Measurements from ENCODE around the gene PHF21B. TPM values are rescaled to one million over a fixed set of nuclear protein-coding genes. Genes with fewer than 3 reads are reported as not detected.

PHF21B gene
- total RNA-seq, 1 experiment from 2014 or later, result 5.9 TPM

GRCh38 chr22:45031629-45032403 lies 22.0 kb upstream of the PHF21B start:
- H2AFZ ChIP-seq (ENCODE audit: low read length), result no peak overlapping the region
- H3K9me3 ChIP-seq (ENCODE audit: low read length), result no peaks in the 10 kb centered on the region
- no peaks in the 10 kb centered on the region for H3K79me2 ChIP-seq (ENCODE audit: low read length)
- H3K27ac ChIP-seq (ENCODE audit: low read length), result no peak overlapping the region
- no peaks in the 10 kb centered on the region for H3K27me3 ChIP-seq (ENCODE audit: low read length)
- H3K4me2 ChIP-seq (ENCODE audit: low read depth, low read length, poor library complexity, severe bottlenecking), result no peak overlapping the region
- no peaks in the 10 kb centered on the region for H4K20me1 ChIP-seq (ENCODE audit: insufficient read depth, low read depth, low read length)
- no peaks in the 10 kb centered on the region for H3K4me1 ChIP-seq (ENCODE audit: low read length)
- H3K4me3 ChIP-seq (ENCODE audit: low read length), result no peak overlapping the region
- H3K9me2 ChIP-seq (replicated peaks; ENCODE audit: insufficient read depth, low read length), result no peaks in the 10 kb centered on the region
- no peak for DNase-seq
- no peaks in the 10 kb centered on the region for H3K36me3 ChIP-seq (ENCODE audit: insufficient read depth, low read length)
- H3K9ac ChIP-seq (ENCODE audit: low read length), result no peak overlapping the region

GRCh38 chr22:45029501-45029900 lies 19.7 kb upstream of the PHF21B start:
- no peak overlapping the region for H3K27ac ChIP-seq (ENCODE audit: low read length)
- H3K9me2 ChIP-seq (replicated peaks; ENCODE audit: insufficient read depth, low read length), result no peaks in the 10 kb centered on the region
- no peaks in the 10 kb centered on the region for H3K4me1 ChIP-seq (ENCODE audit: low read length)
- H3K9ac ChIP-seq (ENCODE audit: low read length), result no peak overlapping the region
- H3K27me3 ChIP-seq (ENCODE audit: low read length), result no peaks in the 10 kb centered on the region
- H3K4me3 ChIP-seq (ENCODE audit: low read length), result no peak overlapping the region
- H3K4me2 ChIP-seq (ENCODE audit: low read depth, low read length, poor library complexity, severe bottlenecking), result no peak overlapping the region
- H3K9me3 ChIP-seq (ENCODE audit: low read length), result no peaks in the 10 kb centered on the region
- H2AFZ ChIP-seq (ENCODE audit: low read length), result no peak overlapping the region
- H4K20me1 ChIP-seq (ENCODE audit: insufficient read depth, low read depth, low read length), result no peaks in the 10 kb centered on the region
- H3K79me2 ChIP-seq (ENCODE audit: low read length), result no peaks in the 10 kb centered on the region
- DNase-seq, result no peak
- no peaks in the 10 kb centered on the region for H3K36me3 ChIP-seq (ENCODE audit: insufficient read depth, low read length)

GRCh38 chr22:45026511-45026910 lies 16.7 kb upstream of the PHF21B start:
- Histone ChIP-seq H2AFZ (ENCODE audit: low read length) (no peak overlapping the region), H3K27ac (ENCODE audit: low read length) (no peak overlapping the region), H3K9me2 (replicated peaks; ENCODE audit: insufficient read depth, low read length) (no peaks in the 10 kb centered on the region), H3K4me3 (ENCODE audit: low read length) (no peak overlapping the region), H4K20me1 (ENCODE audit: insufficient read depth, low read depth, low read length) (no peaks in the 10 kb centered on the region), H3K36me3 (ENCODE audit: insufficient read depth, low read length) (no peaks in the 10 kb centered on the region), H3K4me1 (ENCODE audit: low read length) (no peaks in the 10 kb centered on the region), H3K4me2 (ENCODE audit: low read depth, low read length, poor library complexity, severe bottlenecking) (no peak overlapping the region), H3K27me3 (ENCODE audit: low read length) (no peaks in the 10 kb centered on the region), H3K9ac (ENCODE audit: low read length) (no peak overlapping the region), H3K79me2 (ENCODE audit: low read length) (no peaks in the 10 kb centered on the region), H3K9me3 (ENCODE audit: low read length) (no peaks in the 10 kb centered on the region)
- no peak for DNase-seq

- Histone ChIP-seq H3K27ac (ENCODE audit: low read length) (no peak overlapping the region), H3K9me3 (ENCODE audit: low read length) (no peaks in the 10 kb centered on the region), H4K20me1 (ENCODE audit: insufficient read depth, low read depth, low read length) (no peaks in the 10 kb centered on the region), H2AFZ (ENCODE audit: low read length) (no peak overlapping the region), H3K27me3 (ENCODE audit: low read length) (no peaks in the 10 kb centered on the region), H3K4me2 (ENCODE audit: low read depth, low read length, poor library complexity, severe bottlenecking) (no peak overlapping the region), H3K9ac (ENCODE audit: low read length) (no peak overlapping the region), H3K79me2 (ENCODE audit: low read length) (no peaks in the 10 kb centered on the region), H3K4me3 (ENCODE audit: low read length) (no peak overlapping the region), H3K9me2 (replicated peaks; ENCODE audit: insufficient read depth, low read length) (no peaks in the 10 kb centered on the region), H3K4me1 (ENCODE audit: low read length) (no peaks in the 10 kb centered on the region), H3K36me3 (ENCODE audit: insufficient read depth, low read length) (no peaks in the 10 kb centered on the region)
- no peak for DNase-seq
These were observed 13.6 kb upstream of the PHF21B start for GRCh38 chr22:45023431-45023830.

- Histone ChIP-seq H3K27ac (ENCODE audit: low read length) (no peak overlapping the region), H3K27me3 (ENCODE audit: low read length) (no peaks in the 10 kb centered on the region), H3K9ac (ENCODE audit: low read length) (no peak overlapping the region), H3K36me3 (ENCODE audit: insufficient read depth, low read length) (no peaks in the 10 kb centered on the region), H3K4me2 (ENCODE audit: low read depth, low read length, poor library complexity, severe bottlenecking) (no peak overlapping the region), H2AFZ (ENCODE audit: low read length) (no peak overlapping the region), H3K9me2 (replicated peaks; ENCODE audit: insufficient read depth, low read length) (no peaks in the 10 kb centered on the region), H3K4me1 (ENCODE audit: low read length) (no peaks in the 10 kb centered on the region), H4K20me1 (ENCODE audit: insufficient read depth, low read depth, low read length) (no peaks in the 10 kb centered on the region), H3K79me2 (ENCODE audit: low read length) (no peaks in the 10 kb centered on the region), H3K4me3 (ENCODE audit: low read length) (no peak overlapping the region), H3K9me3 (ENCODE audit: low read length) (no peaks in the 10 kb centered on the region)
- no peak for DNase-seq
These were observed 10.3 kb upstream of the PHF21B start for GRCh38 chr22:45019861-45020655.

- H4K20me1 ChIP-seq (ENCODE audit: insufficient read depth, low read depth, low read length), result no peaks in the 10 kb centered on the region
- H3K36me3 ChIP-seq (ENCODE audit: insufficient read depth, low read length), result no peaks in the 10 kb centered on the region
- H3K4me2 ChIP-seq (ENCODE audit: low read depth, low read length, poor library complexity, severe bottlenecking), result no peak overlapping the region
- H3K4me1 ChIP-seq (ENCODE audit: low read length), result peaks cover 7% of the 10 kb centered on the region
- no peaks in the 10 kb centered on the region for H3K9me3 ChIP-seq (ENCODE audit: low read length)
- no peak overlapping the region for H3K9ac ChIP-seq (ENCODE audit: low read length)
- H2AFZ ChIP-seq (ENCODE audit: low read length), result no peak overlapping the region
- H3K27ac ChIP-seq (ENCODE audit: low read length), result no peak overlapping the region
- no peaks in the 10 kb centered on the region for H3K79me2 ChIP-seq (ENCODE audit: low read length)
- H3K4me3 ChIP-seq (ENCODE audit: low read length), result no peak overlapping the region
- H3K9me2 ChIP-seq (replicated peaks; ENCODE audit: insufficient read depth, low read length), result no peaks in the 10 kb centered on the region
- H3K27me3 ChIP-seq (ENCODE audit: low read length), result no peaks in the 10 kb centered on the region
- DNase-seq, result no peak
These were observed 4.8 kb upstream of the PHF21B start for GRCh38 chr22:45014654-45015053.

GRCh38 chr22:45013138-45013537 lies 3.3 kb upstream of the PHF21B start:
- no peaks in the 10 kb centered on the region for H3K27me3 ChIP-seq (ENCODE audit: low read length)
- H3K4me2 ChIP-seq (ENCODE audit: low read depth, low read length, poor library complexity, severe bottlenecking), result no peak overlapping the region
- no peak overlapping the region for H3K9ac ChIP-seq (ENCODE audit: low read length)
- H3K27ac ChIP-seq (ENCODE audit: low read length), result no peak overlapping the region
- no peak overlapping the region for H3K4me3 ChIP-seq (ENCODE audit: low read length)
- H3K79me2 ChIP-seq (ENCODE audit: low read length), result peaks cover 10% of the 10 kb centered on the region
- no peaks in the 10 kb centered on the region for H3K36me3 ChIP-seq (ENCODE audit: insufficient read depth, low read length)
- no peaks in the 10 kb centered on the region for H3K9me2 ChIP-seq (replicated peaks; ENCODE audit: insufficient read depth, low read length)
- peaks cover 8% of the 10 kb centered on the region for H3K4me1 ChIP-seq (ENCODE audit: low read length)
- H3K9me3 ChIP-seq (ENCODE audit: low read length), result no peaks in the 10 kb centered on the region
- no peak overlapping the region for H2AFZ ChIP-seq (ENCODE audit: low read length)
- no peaks in the 10 kb centered on the region for H4K20me1 ChIP-seq (ENCODE audit: insufficient read depth, low read depth, low read length)
- peak; percentile 35 for DNase-seq

- Histone ChIP-seq H3K9me2 (replicated peaks; ENCODE audit: insufficient read depth, low read length) (no peaks in the 10 kb centered on the region), H3K79me2 (ENCODE audit: low read length) (peaks cover 20% of the 10 kb centered on the region), H3K36me3 (ENCODE audit: insufficient read depth, low read length) (no peaks in the 10 kb centered on the region), H3K4me3 (ENCODE audit: low read length) (peak overlapping the region; percentile 64), H3K4me2 (ENCODE audit: low read depth, low read length, poor library complexity, severe bottlenecking) (peak overlapping the region; percentile 85), H3K9me3 (ENCODE audit: low read length) (no peaks in the 10 kb centered on the region), H2AFZ (ENCODE audit: low read length) (peak overlapping the region; percentile 69; the same call in 1 of the 2 replicates), H3K4me1 (ENCODE audit: low read length) (peaks cover 10% of the 10 kb centered on the region), H3K9ac (ENCODE audit: low read length) (peak overlapping the region; percentile 66), H3K27me3 (ENCODE audit: low read length) (no peaks in the 10 kb centered on the region), H4K20me1 (ENCODE audit: insufficient read depth, low read depth, low read length) (no peaks in the 10 kb centered on the region; the same call in 1 of the 2 replicates), H3K27ac (ENCODE audit: low read length) (no peak overlapping the region)
- peak; percentile 42 for DNase-seq
These were observed 711 bp upstream of the PHF21B start for GRCh38 chr22:45010532-45010900.
